Measurements from ENCODE around the gene ETS1.
"Not testable (repeated sequence)": the region's sequence is repeated elsewhere in the genome, so short reads cannot be mapped to it uniquely, and the experiment has no call there.

Gene ETS1

DNA sequence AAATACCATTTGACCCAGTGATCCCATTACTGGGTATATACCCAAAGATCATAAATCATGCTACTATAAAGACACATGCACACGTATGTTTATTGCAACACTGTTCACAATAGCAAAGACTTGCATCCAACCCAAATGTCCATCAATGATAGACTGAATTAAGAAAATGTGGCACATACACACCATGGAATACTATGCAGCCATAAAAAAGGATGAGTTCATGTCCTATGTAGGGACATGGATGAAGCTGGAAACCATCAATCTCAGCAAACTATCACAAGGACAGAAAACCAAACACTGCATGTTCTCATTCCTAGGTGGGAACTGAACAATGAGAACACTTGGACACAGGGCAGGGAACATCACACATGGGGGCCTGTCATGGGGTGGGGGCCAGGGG lies 141.4 kb downstream of the ETS1 start:
- not testable (repeated sequence) for DNase-seq (ENCODE audit: low read depth, low spot score)

DNA sequence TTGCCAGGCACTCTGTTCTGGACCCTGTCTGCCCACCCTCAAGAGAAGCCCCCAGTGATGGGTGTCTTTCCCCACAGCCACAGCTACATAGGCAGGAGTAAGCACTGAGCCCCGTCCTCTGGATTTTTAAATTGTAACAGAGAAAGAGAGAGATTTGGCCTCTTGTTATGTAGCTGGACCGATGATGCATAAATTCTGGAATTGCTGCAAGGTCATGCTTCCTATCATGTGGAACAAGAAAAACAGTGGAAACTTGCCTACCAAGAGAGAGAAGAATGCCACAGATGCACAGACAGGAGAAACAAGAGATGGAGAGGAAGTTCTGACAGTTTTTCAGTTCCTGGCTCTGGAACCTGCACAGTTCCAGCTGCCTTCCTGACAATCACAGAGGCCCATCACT lies 150.2 kb downstream of the ETS1 start:
- no peak for DNase-seq (ENCODE audit: low read depth, low spot score)

GRCh38 chr11:128434818-128435217 lies 152.5 kb downstream of the ETS1 start:
- no peak for DNase-seq (ENCODE audit: low read depth, low spot score)

- no peak for DNase-seq (ENCODE audit: low read depth, low spot score)
Observed at GRCh38 chr11:128434411-128434810, 152.9 kb downstream of the ETS1 start.

GRCh38 chr11:128432926-128433325 lies 154.4 kb downstream of the ETS1 start:
- DNase-seq (ENCODE audit: low read depth, low spot score), result no peak

DNA sequence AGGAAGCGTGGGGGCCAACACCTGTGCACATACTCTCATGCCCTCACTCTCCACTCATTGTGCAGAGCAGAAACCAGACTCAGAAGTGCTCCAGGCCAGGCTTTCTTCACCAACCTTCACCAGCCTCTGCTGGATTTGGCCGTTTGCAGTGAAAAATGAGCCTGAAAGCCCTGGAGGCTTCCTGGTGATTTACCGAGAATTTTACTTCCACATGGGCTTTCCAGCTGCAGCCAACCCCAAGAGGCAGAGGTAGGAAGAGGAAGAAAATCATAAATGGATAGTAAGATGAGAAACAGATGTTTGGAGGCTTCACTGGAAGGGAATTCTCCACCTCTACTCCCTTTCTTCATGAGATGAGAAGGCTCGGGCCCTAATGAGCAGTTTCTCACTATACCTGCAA lies 155.4 kb downstream of the ETS1 start:
- no peak for DNase-seq (ENCODE audit: low read depth, low spot score)

DNA sequence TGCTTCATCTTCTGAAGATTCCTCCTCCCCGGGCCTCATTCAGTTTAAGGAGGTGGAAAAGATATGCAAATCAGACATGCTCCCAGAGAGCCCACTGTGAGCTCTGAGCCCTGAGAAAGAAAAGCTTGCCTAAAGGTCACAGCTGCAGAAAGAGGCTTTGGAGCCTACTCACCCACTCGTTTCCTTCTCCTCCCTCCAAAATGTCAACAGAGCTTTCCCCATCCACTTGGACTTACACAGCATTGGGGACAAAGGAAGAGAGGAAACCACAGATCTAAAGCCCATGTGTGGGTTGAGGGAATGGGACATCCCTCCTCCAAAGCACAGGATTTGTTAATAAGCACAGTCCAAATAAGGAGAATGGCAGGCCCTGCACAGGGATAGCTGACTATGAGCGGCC lies 158.4 kb downstream of the ETS1 start:
- DNase-seq (ENCODE audit: low read depth, low spot score), result no peak

DNA sequence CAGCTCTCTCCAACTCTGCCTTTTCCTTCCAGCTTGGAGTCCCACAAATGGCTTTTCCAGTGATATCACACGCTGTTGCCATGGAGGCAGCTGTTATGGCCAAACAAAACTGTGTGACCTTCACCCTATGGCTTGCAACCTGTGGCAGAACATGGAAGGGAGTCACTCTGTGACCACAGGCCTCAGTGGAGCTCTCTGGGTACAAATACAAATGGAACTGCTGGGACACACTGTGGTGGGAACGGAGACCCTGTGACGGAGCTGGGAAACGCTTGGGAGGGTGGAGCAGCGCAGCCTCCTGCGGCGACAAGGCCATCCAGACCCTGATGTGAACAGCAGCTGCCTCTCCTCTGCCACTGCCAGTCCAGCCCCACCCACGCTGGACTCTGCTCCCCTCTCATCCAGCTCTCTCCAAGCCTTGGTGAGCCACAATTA lies 162.5 kb downstream of the ETS1 start:
- no peak for DNase-seq (ENCODE audit: low read depth, low spot score)

DNA sequence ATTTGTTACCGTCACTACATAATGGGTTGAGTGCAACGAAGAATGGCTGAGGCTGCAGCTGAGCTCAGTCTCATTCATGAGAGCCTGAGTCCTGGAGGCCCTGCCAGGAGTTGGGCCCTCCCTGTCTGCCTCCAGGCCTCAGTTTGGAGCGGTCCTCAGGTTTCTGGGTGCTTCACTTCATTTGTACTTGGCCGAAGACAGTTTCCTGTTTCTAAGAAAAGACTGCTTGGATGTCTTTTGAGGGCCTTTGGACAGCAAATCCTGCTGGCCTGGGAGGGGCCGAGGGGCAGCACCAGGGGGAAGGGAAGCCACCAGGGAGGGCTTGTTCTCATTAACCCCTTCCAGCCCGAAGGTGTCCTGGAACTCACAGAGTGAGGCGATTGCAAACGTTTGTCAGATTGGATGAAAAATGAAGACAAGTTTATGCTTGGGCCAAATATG lies 163.1 kb downstream of the ETS1 start:
- no peak for DNase-seq (ENCODE audit: low read depth, low spot score)

GRCh38 chr11:128422576-128423370 lies 164.6 kb downstream of the ETS1 start:
- DNase-seq (ENCODE audit: low read depth, low spot score), result no peak

GRCh38 chr11:128421577-128422330 lies 165.6 kb downstream of the ETS1 start:
- no peak for DNase-seq (ENCODE audit: low read depth, low spot score)

GRCh38 chr11:128420951-128421350 lies 166.4 kb downstream of the ETS1 start:
- DNase-seq (ENCODE audit: low read depth, low spot score), result no peak

GRCh38 chr11:128420265-128420664 lies 167.1 kb downstream of the ETS1 start:
- no peak for DNase-seq (ENCODE audit: low read depth, low spot score)

DNA sequence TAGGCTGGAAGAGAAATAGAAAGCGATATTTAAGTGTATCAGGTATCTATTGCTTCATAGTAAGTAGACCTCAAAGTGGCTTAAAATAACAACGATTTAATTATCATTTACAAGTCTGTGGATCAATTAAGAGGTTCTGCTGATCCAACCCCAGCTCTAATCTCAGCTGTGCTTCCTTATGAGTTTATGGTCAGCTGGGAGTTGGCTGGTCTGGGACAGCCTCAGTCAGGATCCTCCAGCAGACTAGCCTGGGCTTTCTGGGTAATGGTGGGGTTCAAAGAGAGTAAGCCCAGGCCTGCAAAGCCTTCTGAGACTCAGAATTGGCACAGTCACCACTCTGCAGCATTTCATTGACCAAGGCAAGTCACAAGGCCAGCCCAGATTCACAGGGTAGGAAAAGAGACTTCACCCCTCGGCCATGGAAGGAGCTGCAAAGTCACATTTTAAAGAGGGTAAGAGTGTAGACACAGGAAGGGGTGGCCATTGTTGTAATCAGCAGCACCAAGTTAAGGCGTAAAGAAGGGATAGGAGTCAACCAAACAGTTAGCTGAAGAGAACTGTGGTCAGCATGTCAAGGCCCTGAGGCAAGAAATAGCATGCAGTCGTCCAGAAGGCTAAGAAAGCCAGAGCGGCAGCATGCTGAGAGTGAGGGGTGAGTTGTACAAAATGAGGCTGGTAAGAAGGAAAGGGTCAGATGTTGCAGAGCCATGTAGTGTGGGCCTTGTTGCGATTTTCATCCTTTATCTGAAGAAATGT lies 168.2 kb downstream of the ETS1 start:
- DNase-seq (ENCODE audit: low read depth, low spot score), result no peak

DNA sequence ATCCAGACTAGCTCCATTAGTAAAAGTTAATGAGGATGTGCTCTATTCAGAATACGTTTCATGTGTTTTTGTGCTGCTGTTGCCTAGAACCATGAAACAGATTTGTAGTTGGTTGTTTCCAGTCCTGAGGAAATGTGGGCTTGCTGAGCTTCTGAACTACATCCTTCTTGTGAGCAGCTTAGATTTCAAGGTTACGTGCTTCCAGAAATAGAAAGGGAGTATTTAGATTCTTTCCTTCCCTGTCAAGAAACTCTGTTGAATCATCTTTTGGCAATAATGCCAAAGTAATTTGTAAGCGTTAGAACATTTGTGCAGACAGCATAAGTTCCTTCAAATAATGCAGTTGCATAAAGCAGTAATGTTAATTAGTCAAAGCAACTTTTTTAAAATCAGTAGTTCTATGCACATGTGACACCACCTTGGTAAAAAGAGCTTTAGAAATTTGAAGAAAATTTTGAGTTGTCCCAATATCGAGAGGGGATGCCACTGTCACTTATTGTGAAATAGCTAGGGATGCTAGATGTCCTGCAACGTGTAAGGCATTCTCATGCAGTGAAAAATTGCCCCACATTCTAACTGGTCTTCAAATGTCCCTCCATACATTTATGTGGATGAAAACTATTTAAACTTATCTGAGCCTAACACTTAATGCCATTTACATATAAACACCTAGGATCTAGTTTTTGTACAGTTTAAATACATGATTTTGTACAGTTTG lies 169.6 kb downstream of the ETS1 start:
- no peak for DNase-seq (ENCODE audit: low read depth, low spot score)

GRCh38 chr11:128416976-128417375 lies 170.4 kb downstream of the ETS1 start:
- no peak for DNase-seq (ENCODE audit: low read depth, low spot score)

DNA sequence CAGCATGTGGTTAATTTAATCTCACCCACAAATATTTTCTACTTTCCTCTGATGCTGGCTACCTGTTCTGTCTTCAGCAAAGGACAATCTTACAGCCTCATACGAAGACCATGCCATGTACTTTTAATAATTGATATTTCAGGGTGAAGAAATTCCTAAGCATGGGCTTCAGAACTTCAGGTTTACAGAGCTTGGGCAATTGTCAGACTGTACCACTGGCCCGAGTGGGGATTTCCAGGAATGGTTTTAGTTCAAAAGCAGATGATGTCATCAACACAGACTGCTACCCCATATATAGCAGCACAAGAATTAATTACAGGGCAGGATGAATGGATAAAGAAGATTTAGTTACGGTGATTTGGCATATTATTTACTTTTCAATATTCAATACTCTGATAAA lies 171.8 kb downstream of the ETS1 start:
- DNase-seq (ENCODE audit: low read depth, low spot score), result no peak

GRCh38 chr11:128412847-128413791 lies 174.2 kb downstream of the ETS1 start:
- DNase-seq (ENCODE audit: low read depth, low spot score), result no peak

- no peak for DNase-seq (ENCODE audit: low read depth, low spot score)
Observed at GRCh38 chr11:128411812-128412211, 175.5 kb downstream of the ETS1 start.

DNA sequence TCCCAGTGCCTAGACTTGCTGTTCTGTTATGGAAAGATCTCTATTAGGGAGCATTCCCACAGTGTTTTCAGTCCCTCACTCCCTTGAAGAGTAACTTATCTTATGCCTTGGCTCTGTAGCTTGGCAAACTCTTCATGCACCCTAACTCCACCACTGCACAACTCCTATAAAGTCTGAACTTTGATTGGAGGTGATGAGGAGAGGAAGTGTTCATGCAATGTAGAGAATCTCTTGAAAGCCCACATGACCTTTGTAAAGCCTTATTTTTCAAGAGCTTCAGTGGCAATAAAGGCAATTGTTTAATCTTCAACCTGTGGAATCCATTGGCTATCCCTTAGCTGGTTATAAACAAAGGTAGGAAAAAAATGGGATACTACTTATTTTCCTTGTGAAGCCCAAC lies 176.2 kb downstream of the ETS1 start:
- no peak for DNase-seq (ENCODE audit: low read depth, low spot score)
